Sigmoid colon (tissue), 7 donors: Measurements from ENCODE around the gene PPIB. TPM values are rescaled to one million over a fixed set of nuclear protein-coding genes. Genes with fewer than 3 reads are reported as not detected.

Experiments
- DNase-seq: peaks from one replicate; pipeline ENCODE4 v3.0.0-alpha.2; 2019
- H3K27ac ChIP-seq, 4 donors: fragments of 200-600 bp; sonication (generic); one replicate each; pipeline ENCODE4 v1.5.1; 2016 to 2019; ENCODE audit warnings: mild to moderate bottlenecking in 1 of 4
- H3K27me3 ChIP-seq, 3 donors: fragments of 200-600 bp; sonication (generic); one replicate each; pipeline ENCODE4 v1.5.1; 2019; ENCODE audit warnings: mild to moderate bottlenecking in 1 of 3
- H3K36me3 ChIP-seq, 4 donors: fragments of 200-600 bp; sonication (generic); one replicate each; pipeline ENCODE4 v1.5.1; 2016 to 2019
- H3K4me1 ChIP-seq, 4 donors: fragments of 200-600 bp; sonication (generic); one replicate each; pipeline ENCODE4 v1.5.1; 2017 to 2019
- H3K4me3 ChIP-seq, 4 donors: fragments of 200-600 bp; sonication (generic); one replicate each; pipeline ENCODE4 v1.5.1; 2017 to 2019; ENCODE audit warnings: mild to moderate bottlenecking in 2 of 4, moderate library complexity in 1 of 4
- H3K9me3 ChIP-seq, 4 donors: fragments of 200-600 bp in 3 of 4; sonication (generic) in 3 of 4; one replicate each; pipeline versions ENCODE4 v1.5.1 to v1.6.1; 2013 to 2019
- CTCF ChIP-seq, 4 experiments: fragments of 450-650 bp in 3 of 4; fragments of 200-600 bp in 1 of 4; IDR thresholded peaks; one replicate each; pipeline ENCODE4 v1.5.1; 2016 to 2019; ENCODE audit warnings: antibody characterized with exemption in 4 of 4, mild to moderate bottlenecking in 3 of 4, moderate library complexity in 2 of 4
- EP300 ChIP-seq, 4 donors: sonication (generic); formaldehyde crosslinking; IDR thresholded peaks; one replicate each; pipeline ENCODE4 v1.6.1; 2017; ENCODE audit warnings: antibody characterized with exemption in 4 of 4
- POLR2A ChIP-seq, 2 donors: fragments of 450-650 bp; IDR thresholded peaks; one replicate each; pipeline ENCODE4 v1.6.1; 2016; ENCODE audit warnings: antibody characterized with exemption in 2 of 2, mild to moderate bottlenecking in 2 of 2, moderate library complexity in 2 of 2
- POLR2AphosphoS5 ChIP-seq, 4 donors: sonication (generic); formaldehyde crosslinking; IDR thresholded peaks; one replicate each; pipeline ENCODE4 v1.6.1; 2017; ENCODE audit warnings: antibody characterized with exemption in 4 of 4
- WGBS, 2 donors: extraction: QIAGEN DNeasy Blood & Tissue Kit; methylation state at CpG; one replicate each; pipeline ENCODE4 v1.1.7; 2013; 5-methylcytosine and 5-hydroxymethylcytosine counted together
- intact Hi-C: fragments of 100-400 bp; cut with DNase I; formaldehyde crosslinking; loops from one replicate; pipeline ENCODE4 v1.15.1; 2023
- polyA plus RNA-seq, 3 donors: library from polyadenylated mRNA; stranded (reverse); fragments of 200-250 nt; gene quantifications; one replicate each; pipeline ENCODE4 v1.2.3, GENCODE V29; 2013
- total RNA-seq, 4 donors: library from RNA; depleted of rRNA; stranded (reverse); fragments of >200 nt; gene quantifications; one replicate each; pipeline ENCODE4 v1.1.0, GENCODE V29; 2016
- donor health status: healthy with polysubstance abuse.
- donor health status: Bipolar disorder and iron deficiency.
- donor health status: healthy.

PPIB gene
- total and polyA plus RNA-seq, 7 donors, result 154 to 647 (median 169) TPM

- no peak for DNase-seq
- Histone ChIP-seq H3K4me1 (no peaks in the 10 kb centered on the region), H3K27ac (no peak overlapping the region), H3K4me3 (no peak overlapping the region), H3K36me3 (peaks cover 0 to 26% (median 3%) of the 10 kb centered on the region in 4 donors), H3K9me3 (no peaks in the 10 kb centered on the region), H3K27me3 (no peaks in the 10 kb centered on the region)
- intact Hi-C loops, result no loop called here
- 87 to 95% methylated on average over 2 of the region's 2 CpGs for WGBS, 2 donors
- TF ChIP-seq EP300 (IDR thresholded peaks at IDR 0.05) (no peak), POLR2A (IDR thresholded peaks at IDR 0.05) (no peak), POLR2AphosphoS5 (IDR thresholded peaks at IDR 0.05) (no peak), CTCF (IDR thresholded peaks at IDR 0.05) (no peak)
Observed at GRCh38 chr15:64187396-64188191, 24.8 kb upstream of the PPIB start.

GRCh38 chr15:64185146-64185911, 22.5 kb upstream of the PPIB start:
- no peaks in the 10 kb centered on the region for H3K9me3 ChIP-seq
- no peak overlapping the region for H3K27ac ChIP-seq
- no peak for TF ChIP-seq EP300 (IDR thresholded peaks at IDR 0.05)
- no peak for TF ChIP-seq POLR2AphosphoS5 (IDR thresholded peaks at IDR 0.05)
- no peak for TF ChIP-seq POLR2A (IDR thresholded peaks at IDR 0.05)
- no peak for TF ChIP-seq CTCF (IDR thresholded peaks at IDR 0.05)
- peaks cover 0 to 29% (median 3%) of the 10 kb centered on the region in 4 donors for H3K36me3 ChIP-seq
- 88 to 91% methylated on average over 9 of the region's 9 CpGs for WGBS, 2 donors
- no peaks in the 10 kb centered on the region for H3K4me1 ChIP-seq
- no peaks in the 10 kb centered on the region for H3K27me3 ChIP-seq
- no peak overlapping the region for H3K4me3 ChIP-seq
- DNase-seq, result no peak
- intact Hi-C loops, result no loop called here

- DNase-seq, result no peak
- Histone ChIP-seq H3K4me3 (no peak overlapping the region), H3K27me3 (no peaks in the 10 kb centered on the region), H3K27ac (no peak overlapping the region), H3K4me1 (no peaks in the 10 kb centered on the region), H3K9me3 (no peaks in the 10 kb centered on the region), H3K36me3 (peaks cover 0 to 42% (median 3%) of the 10 kb centered on the region in 4 donors)
- intact Hi-C loops, result no loop called here
- no peak for TF ChIP-seq EP300 (IDR thresholded peaks at IDR 0.05)
- no peak for TF ChIP-seq POLR2A (IDR thresholded peaks at IDR 0.05)
- 47 to 86% methylated on average over 4 of the region's 4 CpGs for WGBS, 2 donors
Observed at GRCh38 chr15:64182859-64183370, 20.1 kb upstream of the PPIB start.

- intact Hi-C loops, result no loop called here
- H3K27me3 ChIP-seq, result no peaks in the 10 kb centered on the region
- no peak overlapping the region for H3K27ac ChIP-seq
- H3K4me3 ChIP-seq, result no peak overlapping the region
- peaks cover 0 to 40% (median 0%) of the 10 kb centered on the region in 4 donors for H3K36me3 ChIP-seq
- H3K9me3 ChIP-seq, result no peaks in the 10 kb centered on the region
- no peak for DNase-seq
- TF ChIP-seq EP300 (IDR thresholded peaks at IDR 0.05) (no peak), CTCF (IDR thresholded peaks at IDR 0.05) (no peak), POLR2AphosphoS5 (IDR thresholded peaks at IDR 0.05) (no peak), POLR2A (IDR thresholded peaks at IDR 0.05) (no peak)
- no peaks in the 10 kb centered on the region for H3K4me1 ChIP-seq
- WGBS, 2 donors, result 78 to 87% methylated on average over 8 of the region's 8 CpGs
Observed at GRCh38 chr15:64180235-64180824, 17.5 kb upstream of the PPIB start.
